Astrocyte of the hippocampus (primary cell): ENCODE results near the gene BCAP31.

Experiments used
- DNase-seq: peaks from one replicate; pipeline ENCODE4 v3.0.0; 2011; ENCODE audit warnings: low read depth, low spot score

Gene BCAP31

GRCh38 chrX:153650959-153651358 lies 73.2 kb downstream of the BCAP31 start:
- DNase-seq, result no peak
